ENCODE data around the gene PDP2. TPM values are rescaled to one million over a fixed set of nuclear protein-coding genes. Genes with fewer than 3 reads are reported as not detected.

PDP2 gene
- total and polyA plus RNA-seq, 3 experiments from 2014 or later, result 4.5 to 25.4 (median 20.0) TPM

DNA sequence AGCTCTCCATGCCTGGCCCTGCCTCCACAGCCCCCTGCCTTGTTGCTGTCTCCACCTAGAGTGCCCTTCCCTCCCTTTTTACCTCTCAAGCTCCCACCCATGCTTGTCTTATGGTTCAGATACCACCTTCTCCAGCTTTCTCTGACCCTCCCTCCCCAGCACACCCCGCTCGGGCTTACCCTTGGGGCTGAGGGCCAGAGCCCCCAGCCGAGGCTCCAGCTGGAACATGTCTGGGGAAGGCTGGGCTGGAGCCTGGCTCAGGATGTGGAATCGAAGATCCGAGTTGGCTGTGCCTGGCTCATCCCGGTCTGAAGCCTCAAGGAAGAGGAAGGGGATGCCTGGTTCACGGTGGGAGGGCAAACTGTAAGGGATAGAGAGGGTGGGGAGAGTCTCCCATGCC, 34.7 kb downstream of the PDP2 start:
- no peak overlapping the region for H3K27ac ChIP-seq (ENCODE audit: low read depth, low read length)
- Mint-ChIP-seq H3K36me3 (no peaks in the 10 kb centered on the region), H3K27ac (no peak overlapping the region), H3K27me3 (peaks cover 1 to 2% of the 10 kb centered on the region in 2 donors), H3K4me1 (no peaks in the 10 kb centered on the region), H3K4me3 (no peak overlapping the region), H3K9me3 (no peaks in the 10 kb centered on the region)
- POLR2A ChIA-PET, result no interaction called here
- no peak overlapping the region for H3K4me3 ChIP-seq (ENCODE audit: low read length)
- H3K9me3 ChIP-seq (ENCODE audit: low read length), result no peaks in the 10 kb centered on the region
- CTCF ChIA-PET, result no interaction called here
- H3K36me3 ChIP-seq (ENCODE audit: insufficient read depth, low read length), result no peaks in the 10 kb centered on the region
- no peak for DNase-seq
- no peaks in the 10 kb centered on the region for H3K4me1 ChIP-seq (ENCODE audit: insufficient read depth, low read length)
- no peaks in the 10 kb centered on the region for H3K27me3 ChIP-seq (ENCODE audit: insufficient read depth, low read length, poor library complexity, severe bottlenecking)

DNA sequence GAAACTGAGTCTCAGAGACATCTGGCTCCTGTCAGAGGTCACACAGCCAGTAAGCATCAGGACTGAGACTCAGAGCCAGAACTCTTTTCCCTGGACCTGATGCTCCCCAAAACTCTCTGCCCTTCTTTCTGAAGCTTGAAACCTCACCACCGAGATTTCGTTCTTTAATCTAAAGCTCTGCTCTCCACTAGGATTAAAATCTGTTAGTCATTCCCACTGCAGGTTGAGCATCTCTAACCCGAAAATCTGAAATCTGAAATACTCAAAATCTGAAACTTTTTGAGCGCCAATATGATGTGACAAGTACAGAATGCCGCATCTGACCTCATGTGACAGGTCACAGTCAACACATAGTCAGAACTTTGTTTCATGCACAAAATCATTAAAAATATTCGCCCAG, 36.2 kb downstream of the PDP2 start:
- Histone ChIP-seq H3K36me3 (ENCODE audit: insufficient read depth, low read length) (no peaks in the 10 kb centered on the region), H3K27me3 (ENCODE audit: insufficient read depth, low read length, poor library complexity, severe bottlenecking) (no peaks in the 10 kb centered on the region), H3K27ac (ENCODE audit: low read depth, low read length) (no peak overlapping the region), H3K4me1 (ENCODE audit: insufficient read depth, low read length) (no peaks in the 10 kb centered on the region), H3K9me3 (ENCODE audit: low read length) (no peaks in the 10 kb centered on the region), H3K4me3 (ENCODE audit: low read length) (no peak overlapping the region)
- no peaks in the 10 kb centered on the region for H3K9me3 Mint-ChIP-seq
- ChIA-PET CTCF (no interaction called here), POLR2A (no interaction called here)
- no peaks in the 10 kb centered on the region for H3K4me1 Mint-ChIP-seq
- H3K4me3 Mint-ChIP-seq, result no peak overlapping the region
- H3K27ac Mint-ChIP-seq, result no peak overlapping the region
- no peaks in the 10 kb centered on the region for H3K36me3 Mint-ChIP-seq
- H3K27me3 Mint-ChIP-seq, result peaks cover 0 to 12% of the 10 kb centered on the region in 2 donors
- no peak for DNase-seq

DNA sequence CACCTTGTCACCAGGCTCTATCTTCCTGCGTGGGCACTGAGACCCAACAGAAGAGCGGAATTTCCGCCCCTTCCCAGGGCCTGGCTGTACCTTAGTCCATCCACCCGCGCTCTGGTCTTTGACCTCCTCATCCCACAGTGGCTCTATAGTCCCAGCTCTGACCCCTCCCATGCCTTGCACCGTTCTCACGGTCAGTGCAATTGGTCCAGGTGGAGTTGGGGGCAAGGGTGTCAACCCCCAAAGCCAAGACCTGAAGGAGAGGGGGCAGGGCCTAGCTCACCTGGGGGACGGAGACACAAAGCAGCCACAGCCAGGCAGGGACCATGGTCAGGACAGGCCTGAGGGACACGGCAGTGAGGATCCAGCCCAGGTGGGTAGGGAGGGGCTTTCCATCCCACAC, 37.4 kb downstream of the PDP2 start:
- CTCF ChIA-PET, result no interaction called here
- H3K27ac ChIP-seq (ENCODE audit: low read depth, low read length), result no peak overlapping the region
- H3K4me3 ChIP-seq (ENCODE audit: low read length), result no peak overlapping the region
- no peak for DNase-seq
- H3K27me3 Mint-ChIP-seq, result peaks cover 2 to 13% of the 10 kb centered on the region in 2 donors
- H3K9me3 Mint-ChIP-seq, result no peaks in the 10 kb centered on the region
- no peaks in the 10 kb centered on the region for H3K9me3 ChIP-seq (ENCODE audit: low read length)
- H3K4me1 ChIP-seq (ENCODE audit: insufficient read depth, low read length), result no peaks in the 10 kb centered on the region
- no peaks in the 10 kb centered on the region for H3K36me3 ChIP-seq (ENCODE audit: insufficient read depth, low read length)
- H3K27me3 ChIP-seq (ENCODE audit: insufficient read depth, low read length, poor library complexity, severe bottlenecking), result no peaks in the 10 kb centered on the region
- no peak overlapping the region for H3K4me3 Mint-ChIP-seq
- no peak overlapping the region for H3K27ac Mint-ChIP-seq
- H3K36me3 Mint-ChIP-seq, result no peaks in the 10 kb centered on the region
- POLR2A ChIA-PET, result no interaction called here
- no peaks in the 10 kb centered on the region for H3K4me1 Mint-ChIP-seq

DNA sequence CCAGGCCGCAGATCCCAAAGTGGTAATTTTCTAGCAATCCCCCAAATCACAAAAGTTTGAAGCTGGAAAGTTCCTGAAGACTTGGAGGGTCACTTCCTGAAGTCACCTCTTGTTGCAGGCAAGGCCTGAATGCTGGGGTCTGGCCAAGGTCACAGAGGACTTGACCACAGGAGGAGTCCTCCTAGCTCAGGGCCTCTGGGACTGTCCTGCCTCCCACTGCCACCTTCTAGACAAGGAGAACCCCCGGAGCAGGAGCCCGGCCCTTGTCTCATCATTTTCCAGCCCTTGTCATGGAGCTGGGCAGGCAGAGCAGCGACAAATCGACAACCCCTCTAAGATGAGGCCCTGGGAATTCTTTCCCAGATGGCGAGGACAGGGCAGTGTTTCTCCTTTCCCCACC, 38.0 kb downstream of the PDP2 start:
- Histone ChIP-seq H3K9me3 (ENCODE audit: low read length) (no peaks in the 10 kb centered on the region), H3K27ac (ENCODE audit: low read depth, low read length) (no peak overlapping the region), H3K4me3 (ENCODE audit: low read length) (no peak overlapping the region), H3K27me3 (ENCODE audit: insufficient read depth, low read length, poor library complexity, severe bottlenecking) (no peaks in the 10 kb centered on the region), H3K36me3 (ENCODE audit: insufficient read depth, low read length) (no peaks in the 10 kb centered on the region), H3K4me1 (ENCODE audit: insufficient read depth, low read length) (no peaks in the 10 kb centered on the region)
- H3K27me3 Mint-ChIP-seq, result peaks cover 7 to 18% of the 10 kb centered on the region in 2 donors
- DNase-seq, result no peak
- no peaks in the 10 kb centered on the region for H3K36me3 Mint-ChIP-seq
- ChIA-PET POLR2A (no interaction called here), CTCF (no interaction called here)
- H3K27ac Mint-ChIP-seq, result no peak overlapping the region
- no peaks in the 10 kb centered on the region for H3K4me1 Mint-ChIP-seq
- H3K4me3 Mint-ChIP-seq, result no peak overlapping the region
- no peaks in the 10 kb centered on the region for H3K9me3 Mint-ChIP-seq

DNA sequence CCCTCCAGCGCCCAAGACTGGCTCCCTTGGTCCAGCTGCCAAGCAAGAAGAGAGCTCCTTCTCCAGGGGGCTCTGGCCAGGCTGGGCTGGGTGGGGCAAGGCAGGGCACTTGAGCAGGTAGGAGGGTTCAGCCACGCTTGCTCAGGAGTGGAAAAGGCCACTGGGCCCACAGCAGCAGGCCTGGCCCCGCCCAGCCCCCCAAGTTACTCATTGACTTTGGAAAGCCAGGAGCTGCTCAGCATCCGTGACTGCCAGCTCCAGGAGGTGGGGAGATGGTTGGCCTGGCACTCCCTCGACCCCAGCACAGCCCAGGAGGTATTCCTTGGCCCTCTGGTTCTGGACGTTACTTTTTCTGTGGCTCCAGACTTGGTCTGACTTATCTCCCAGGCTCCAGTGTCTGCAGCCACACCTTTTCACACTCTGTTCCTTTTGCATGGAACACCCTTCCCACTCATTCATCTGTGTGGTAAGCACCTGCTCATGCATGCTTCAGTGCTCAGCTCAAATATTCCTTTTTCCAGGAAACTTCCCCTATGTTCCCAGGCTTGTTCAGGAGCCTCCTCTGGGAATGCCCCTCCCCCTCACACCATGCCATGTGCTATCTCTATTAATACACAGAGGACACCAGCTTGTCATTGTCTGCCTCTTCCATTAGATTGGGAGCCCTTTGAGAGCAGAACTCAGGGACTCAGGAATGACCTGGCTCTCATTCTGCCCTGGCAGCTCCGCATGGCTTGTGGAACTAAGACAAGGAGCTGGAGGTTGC, 38.7 kb downstream of the PDP2 start, which contains the start of gene CDH16:
CDH16 (minus strand) TSS at position 83 of the 766 bp plus-strand sequence. CDS start 820 bp downstream, outside the sequence.
- POLR2A ChIA-PET, result interaction anchor here (0.5 kb wide), 1 partner anchor 483 kb away, joined by 4 read pairs; no protein-coding TSS in a partner anchor
- Histone ChIP-seq H3K9me3 (ENCODE audit: low read length) (no peaks in the 10 kb centered on the region), H3K27ac (ENCODE audit: low read depth, low read length) (no peak within 1 kb of the TSS), H3K36me3 (ENCODE audit: insufficient read depth, low read length) (no peaks in the 10 kb centered on the region), H3K4me1 (ENCODE audit: insufficient read depth, low read length) (no peaks in the 10 kb centered on the region), H3K27me3 (ENCODE audit: insufficient read depth, low read length, poor library complexity, severe bottlenecking) (peaks cover 5% of the 10 kb centered on the region), H3K4me3 (ENCODE audit: low read length) (no peak within 1 kb of the TSS)
- CTCF ChIA-PET, result no interaction called here
- no peak for DNase-seq
- no peak within 1 kb of the TSS for H3K4me3 Mint-ChIP-seq
- peaks cover 13 to 24% of the 10 kb centered on the region in 2 donors for H3K27me3 Mint-ChIP-seq
- H3K27ac Mint-ChIP-seq, result peak within 1 kb of the TSS in 1 of 8 donors; percentile 14
- no peaks in the 10 kb centered on the region for H3K9me3 Mint-ChIP-seq
- H3K4me1 Mint-ChIP-seq, result no peaks in the 10 kb centered on the region
- no peaks in the 10 kb centered on the region for H3K36me3 Mint-ChIP-seq

DNA sequence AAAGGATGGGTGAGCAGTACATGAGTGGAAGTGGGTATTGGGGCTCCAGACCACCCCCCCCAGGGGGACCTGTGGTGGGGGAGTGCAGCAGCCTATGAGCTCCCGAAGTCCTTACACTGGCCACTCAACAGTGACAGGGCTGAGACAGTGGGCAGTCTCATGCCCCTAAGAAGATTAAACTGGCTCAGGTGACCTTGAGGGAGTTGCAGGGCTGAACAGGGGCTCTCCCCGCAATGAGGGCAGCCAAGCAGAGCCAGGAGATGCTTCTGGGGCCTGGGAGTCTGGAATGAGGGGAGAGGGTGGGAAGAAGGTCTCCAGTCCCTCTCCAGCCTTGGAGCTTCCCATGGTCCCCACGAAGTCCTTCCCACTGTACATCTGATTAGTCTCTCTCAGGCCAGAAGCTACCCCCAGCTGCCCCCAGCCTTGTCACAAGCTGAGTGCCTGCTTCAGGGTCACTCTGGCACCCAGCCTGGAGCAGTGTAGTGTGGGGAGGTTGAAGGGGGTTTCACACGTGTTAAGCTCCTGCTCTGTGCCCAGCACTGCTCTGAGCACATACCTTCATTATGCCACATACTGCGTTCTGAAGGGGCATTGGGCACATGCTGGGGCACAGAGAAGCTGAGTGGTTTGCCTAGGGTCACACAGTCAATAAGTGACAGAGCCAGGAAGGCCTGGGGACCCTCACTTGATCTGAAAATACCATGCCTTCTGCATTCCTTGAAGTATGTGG, 39.4 kb downstream of the PDP2 start:
- Mint-ChIP-seq H3K4me1 (peaks cover 0 to 3% (median 0%) of the 10 kb centered on the region in 3 donors), H3K4me3 (no peak overlapping the region), H3K27me3 (peaks cover 19 to 29% of the 10 kb centered on the region in 2 donors), H3K27ac (no peak overlapping the region), H3K9me3 (no peaks in the 10 kb centered on the region), H3K36me3 (no peaks in the 10 kb centered on the region)
- Histone ChIP-seq H3K36me3 (ENCODE audit: insufficient read depth, low read length) (no peaks in the 10 kb centered on the region), H3K9me3 (ENCODE audit: low read length) (no peaks in the 10 kb centered on the region), H3K4me3 (ENCODE audit: low read length) (no peak overlapping the region), H3K27ac (ENCODE audit: low read depth, low read length) (no peak overlapping the region), H3K27me3 (ENCODE audit: insufficient read depth, low read length, poor library complexity, severe bottlenecking) (peaks cover 9% of the 10 kb centered on the region), H3K4me1 (ENCODE audit: insufficient read depth, low read length) (no peaks in the 10 kb centered on the region)
- DNase-seq, result no peak
- ChIA-PET CTCF (interaction anchor here (0.9 kb wide), 1 partner anchor 52 kb away, joined by 3 read pairs; no protein-coding TSS in a partner anchor), POLR2A (interaction anchor here (0.5 kb wide), 1 partner anchor 483 kb away, joined by 4 read pairs; no protein-coding TSS in a partner anchor)

DNA sequence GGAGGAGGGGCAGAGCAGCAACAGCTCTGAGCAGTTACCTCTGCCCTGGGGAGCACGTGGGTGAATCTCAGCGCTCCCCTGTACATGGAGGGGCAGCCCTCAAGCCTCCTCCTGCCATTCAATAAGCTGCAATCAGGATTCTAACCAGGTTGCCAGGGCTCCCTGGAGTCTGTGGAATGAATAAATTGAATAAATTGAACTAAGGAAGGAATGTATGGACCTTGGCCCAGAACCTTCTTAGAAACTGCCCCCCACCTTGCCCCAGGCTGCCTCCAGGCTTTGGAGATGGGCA, 39.9 kb downstream of the PDP2 start:
- no peaks in the 10 kb centered on the region for H3K9me3 ChIP-seq (ENCODE audit: low read length)
- no peak overlapping the region for H3K27ac ChIP-seq (ENCODE audit: low read depth, low read length)
- DNase-seq, result no peak
- no peaks in the 10 kb centered on the region for H3K36me3 ChIP-seq (ENCODE audit: insufficient read depth, low read length)
- H3K27me3 Mint-ChIP-seq, result peaks cover 19 to 32% of the 10 kb centered on the region in 2 donors
- CTCF ChIA-PET, result interaction anchor here (0.9 kb wide), 1 partner anchor 52 kb away, joined by 3 read pairs; no protein-coding TSS in a partner anchor
- H3K4me1 Mint-ChIP-seq, result peaks cover 0 to 5% (median 0%) of the 10 kb centered on the region in 3 donors
- POLR2A ChIA-PET, result no interaction called here
- H3K27me3 ChIP-seq (ENCODE audit: insufficient read depth, low read length, poor library complexity, severe bottlenecking), result peaks cover 9% of the 10 kb centered on the region
- H3K9me3 Mint-ChIP-seq, result no peaks in the 10 kb centered on the region
- H3K36me3 Mint-ChIP-seq, result no peaks in the 10 kb centered on the region
- H3K4me1 ChIP-seq (ENCODE audit: insufficient read depth, low read length), result no peaks in the 10 kb centered on the region
- H3K4me3 Mint-ChIP-seq, result no peak overlapping the region
- no peak overlapping the region for H3K27ac Mint-ChIP-seq
- no peak overlapping the region for H3K4me3 ChIP-seq (ENCODE audit: low read length)

DNA sequence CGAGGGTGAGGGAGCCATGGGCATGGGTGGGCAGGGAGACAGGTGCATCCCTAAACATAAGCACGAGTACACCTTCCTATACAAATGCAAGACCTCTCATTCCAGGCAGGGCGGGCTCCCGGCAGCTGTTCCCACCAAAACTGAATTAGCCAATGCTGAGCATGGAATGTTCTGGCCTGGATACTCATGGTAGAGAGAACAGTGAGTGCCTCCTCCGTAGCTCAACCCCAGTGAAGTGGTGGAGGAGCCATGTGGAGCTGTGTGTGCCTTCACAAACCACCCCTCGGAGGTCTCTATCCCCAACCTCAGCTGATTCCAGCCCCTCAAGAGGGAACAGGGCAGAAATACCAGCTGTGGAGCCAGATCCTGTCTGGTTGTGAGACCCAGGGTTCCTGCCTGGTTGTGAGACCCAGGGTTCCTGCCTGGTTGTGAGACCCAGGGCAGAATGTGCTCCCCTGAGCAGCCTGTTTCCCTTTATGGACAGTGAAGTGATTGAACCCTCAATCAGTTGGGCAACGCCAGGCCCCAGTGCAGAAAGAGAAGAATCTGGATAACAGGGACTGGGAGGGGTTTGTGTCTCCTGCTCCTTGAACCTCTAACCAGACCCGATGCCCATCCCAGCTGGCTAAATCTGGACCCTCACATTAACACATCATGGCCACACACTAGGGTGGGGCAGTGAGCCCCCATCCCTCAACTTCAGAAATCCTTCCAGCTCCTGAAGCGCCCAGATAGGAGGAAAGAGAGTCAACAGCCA, 40.8 kb downstream of the PDP2 start:
- Mint-ChIP-seq H3K27ac (no peak overlapping the region), H3K4me3 (no peak overlapping the region), H3K9me3 (no peaks in the 10 kb centered on the region), H3K4me1 (peaks cover 0 to 12% (median 2%) of the 10 kb centered on the region in 3 donors), H3K36me3 (no peaks in the 10 kb centered on the region), H3K27me3 (peaks cover 25 to 40% of the 10 kb centered on the region in 2 donors)
- CTCF ChIA-PET, result interaction anchor here (1.2 kb wide), 1 partner anchor 33 kb away, joined by 4 read pairs; no protein-coding TSS in a partner anchor
- H3K27me3 ChIP-seq (ENCODE audit: insufficient read depth, low read length, poor library complexity, severe bottlenecking), result peaks cover 13% of the 10 kb centered on the region
- H3K4me3 ChIP-seq (ENCODE audit: low read length), result no peak overlapping the region
- H3K4me1 ChIP-seq (ENCODE audit: insufficient read depth, low read length), result no peaks in the 10 kb centered on the region
- POLR2A ChIA-PET, result no interaction called here
- H3K27ac ChIP-seq (ENCODE audit: low read depth, low read length), result no peak overlapping the region
- no peak for DNase-seq
- H3K9me3 ChIP-seq (ENCODE audit: low read length), result no peaks in the 10 kb centered on the region
- no peaks in the 10 kb centered on the region for H3K36me3 ChIP-seq (ENCODE audit: insufficient read depth, low read length)

Measured in CD8-positive, alpha-beta memory T cell (primary cell).